HFFc6 (cell line): Measurements from ENCODE around the gene TSC22D2. TPM values are rescaled to one million over a fixed set of nuclear protein-coding genes. Genes with fewer than 3 reads are reported as not detected.

Source experiments
- DNase-seq: peaks from one replicate; pipeline ENCODE4 v3.0.0-alpha.2; 2018
- H3K27ac Mint-ChIP-seq: 2 replicates; pipeline ENCODE4 v1.8.0; 2020; ENCODE audit warnings: mild to moderate bottlenecking, mixed read lengths
- H3K27me3 Mint-ChIP-seq: 2 replicates; pipeline ENCODE4 v1.8.0; 2021; ENCODE audit warnings: mild to moderate bottlenecking, moderate library complexity, mixed read lengths; ENCODE audit not compliant: insufficient read depth
- H3K36me3 Mint-ChIP-seq: 2 replicates; pipeline ENCODE4 v1.8.0; 2021; ENCODE audit warnings: low read depth, mixed read lengths
- H3K4me1 Mint-ChIP-seq: 2 replicates; pipeline ENCODE4 v1.8.0; 2020; ENCODE audit warnings: low read depth, mixed read lengths
- H3K4me3 Mint-ChIP-seq: 2 replicates; pipeline ENCODE4 v1.8.0; 2020; ENCODE audit warnings: mild to moderate bottlenecking, moderate library complexity, mixed read lengths
- H3K9me3 Mint-ChIP-seq: 2 replicates; pipeline ENCODE4 v1.8.0; 2020; ENCODE audit warnings: mild to moderate bottlenecking, mixed read lengths
- long read RNA-seq: library from polyadenylated mRNA; unstranded; transcript quantifications from one replicate; pipeline ENCODE4 v2.0.0, GENCODE V29; 2019
- total RNA-seq, 6 experiments: library from RNA; stranded (reverse); fragmentation: NEBNext Ultra II Directional; extraction: Animal tissue kit (Norgen Biotek cat#: 25700); gene quantifications; 2 replicates in 1 of 6; 3 replicates in 5 of 6; pipeline ENCODE4 v1.2.3, GENCODE V29; 2021
- TF ChIP-seq, protein P1 (sequence below): fragments of 200-600 bp; sonication (generic); IDR thresholded peaks from 2 replicates; pipeline ENCODE4 v1.5.0; 2021; ENCODE audit warnings: antibody characterized with exemption, mild to moderate bottlenecking

TSC22D2 gene
- 10 to 100 TPM; 56.8 to 81.2 (median 63.0) TPM for total RNA-seq
- long read RNA-seq, full-length matches to known transcripts = 20 of 40 reads
- long read RNA-seq, partial matches to known transcripts = 14 of 40 reads
- long read RNA-seq, other reads (novel, unspliced or antisense) = 6 of 40 reads

DNA sequence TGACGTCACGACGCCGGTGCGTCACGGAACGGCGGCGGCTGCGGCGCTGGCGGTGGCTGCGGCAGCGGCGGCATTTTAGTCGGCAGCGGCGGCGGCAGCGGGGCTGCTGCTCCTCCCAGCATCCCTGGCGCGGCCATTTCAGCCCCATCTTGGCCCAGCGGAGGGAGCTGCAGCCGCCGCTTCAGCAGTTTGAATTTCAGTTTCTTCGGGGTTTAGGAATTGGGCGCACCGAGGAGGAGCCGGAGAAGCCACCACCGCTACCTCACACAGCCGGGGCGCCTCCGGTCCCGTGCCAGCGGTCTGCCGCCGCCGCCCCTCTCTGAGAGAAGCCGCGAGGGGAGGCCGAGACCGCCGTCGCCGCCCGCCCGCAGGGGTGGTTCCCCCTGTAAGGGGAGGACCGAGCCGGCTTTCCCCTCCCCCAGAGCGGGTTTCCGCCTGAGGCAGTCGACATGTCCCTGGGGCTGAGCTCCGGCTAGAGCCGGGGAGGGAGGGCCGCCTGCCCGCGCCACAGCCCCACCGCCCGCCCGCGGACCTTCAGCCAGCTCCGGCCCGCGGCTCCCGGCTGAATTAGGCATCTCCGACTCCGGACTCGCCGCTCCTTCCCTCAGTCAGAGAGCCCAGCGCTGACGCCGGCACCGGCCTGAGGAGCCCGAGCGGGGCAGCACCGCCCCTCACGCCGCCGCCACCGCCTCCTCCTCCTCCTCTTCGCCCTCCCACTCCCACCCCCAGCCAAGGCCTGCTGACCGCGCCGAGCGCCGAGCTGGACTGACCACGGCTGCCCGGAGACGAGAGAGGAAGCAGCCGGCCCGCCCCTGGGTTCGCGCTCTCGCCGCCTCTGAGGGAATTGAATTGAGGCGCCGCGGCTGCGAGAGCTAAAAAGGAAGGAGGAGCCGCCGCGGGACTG, at the start of gene TSC22D2:
Gene TSC22D2, plus strand, starts transcription at position 78 of the 904 bp plus-strand sequence. CDS start 1,053 bp downstream, outside the sequence.
- H3K36me3 Mint-ChIP-seq = peaks cover 43% of the 10 kb centered on the region
- TF ChIP-seq, protein P1, sequence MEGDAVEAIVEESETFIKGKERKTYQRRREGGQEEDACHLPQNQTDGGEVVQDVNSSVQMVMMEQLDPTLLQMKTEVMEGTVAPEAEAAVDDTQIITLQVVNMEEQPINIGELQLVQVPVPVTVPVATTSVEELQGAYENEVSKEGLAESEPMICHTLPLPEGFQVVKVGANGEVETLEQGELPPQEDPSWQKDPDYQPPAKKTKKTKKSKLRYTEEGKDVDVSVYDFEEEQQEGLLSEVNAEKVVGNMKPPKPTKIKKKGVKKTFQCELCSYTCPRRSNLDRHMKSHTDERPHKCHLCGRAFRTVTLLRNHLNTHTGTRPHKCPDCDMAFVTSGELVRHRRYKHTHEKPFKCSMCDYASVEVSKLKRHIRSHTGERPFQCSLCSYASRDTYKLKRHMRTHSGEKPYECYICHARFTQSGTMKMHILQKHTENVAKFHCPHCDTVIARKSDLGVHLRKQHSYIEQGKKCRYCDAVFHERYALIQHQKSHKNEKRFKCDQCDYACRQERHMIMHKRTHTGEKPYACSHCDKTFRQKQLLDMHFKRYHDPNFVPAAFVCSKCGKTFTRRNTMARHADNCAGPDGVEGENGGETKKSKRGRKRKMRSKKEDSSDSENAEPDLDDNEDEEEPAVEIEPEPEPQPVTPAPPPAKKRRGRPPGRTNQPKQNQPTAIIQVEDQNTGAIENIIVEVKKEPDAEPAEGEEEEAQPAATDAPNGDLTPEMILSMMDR = peak; percentile 58
- DNase-seq = peak; percentile 92
- peaks cover 3% of the 10 kb centered on the region; the same call in 1 of the 2 replicates for H3K9me3 Mint-ChIP-seq
- H3K27me3 Mint-ChIP-seq = peaks cover 12% of the 10 kb centered on the region
- H3K27ac Mint-ChIP-seq = peak within 1 kb of the TSS; percentile 98
- H3K4me3 Mint-ChIP-seq = peak within 1 kb of the TSS; percentile 93
- peaks cover 22% of the 10 kb centered on the region for H3K4me1 Mint-ChIP-seq

DNA sequence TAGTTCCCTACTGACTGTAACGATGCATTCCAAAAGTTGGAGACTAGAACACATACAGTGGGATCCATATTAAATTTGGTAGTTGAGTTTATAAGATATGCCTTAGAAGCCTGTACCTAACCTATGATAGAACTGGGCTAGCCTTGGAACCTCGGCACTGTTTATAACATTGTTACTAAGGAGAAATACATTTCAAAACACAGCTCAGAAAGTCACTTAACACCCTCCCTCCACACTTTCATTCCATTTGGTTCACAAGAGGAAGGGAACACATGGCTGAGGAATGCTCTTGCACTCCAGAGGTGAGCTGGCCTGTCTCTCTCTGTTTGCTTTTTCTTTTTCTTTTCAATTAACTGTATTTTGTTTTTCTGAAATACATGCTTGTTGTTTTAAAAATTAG, 48.7 kb upstream of the TSC22D2 start:
- Mint-ChIP-seq H3K9me3 (no peaks in the 10 kb centered on the region), H3K4me3 (no peak overlapping the region), H3K27ac (no peak overlapping the region), H3K27me3 (no peaks in the 10 kb centered on the region), H3K4me1 (peaks cover 21% of the 10 kb centered on the region), H3K36me3 (no peaks in the 10 kb centered on the region)
- no peak for DNase-seq
- TF ChIP-seq, protein P1 = no peak

DNA sequence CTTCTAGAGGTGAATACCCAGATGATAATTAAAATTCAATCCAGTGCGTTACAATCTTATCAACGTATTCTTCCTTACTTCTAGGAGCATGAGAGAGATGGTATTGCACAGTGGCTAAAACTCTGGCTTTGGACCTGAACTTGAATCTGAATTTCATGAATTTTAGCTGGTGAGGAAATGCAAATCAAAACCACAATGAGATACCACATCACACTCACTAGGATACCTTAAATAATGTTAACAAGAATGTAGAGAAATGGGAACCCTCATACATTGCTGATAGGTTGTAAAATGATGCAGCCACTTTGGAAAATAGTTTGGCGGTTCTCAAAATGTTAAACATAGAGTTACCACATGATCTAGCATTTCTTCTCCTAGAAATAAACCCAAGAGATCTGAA, 47.1 kb upstream of the TSC22D2 start:
- H3K36me3 Mint-ChIP-seq = no peaks in the 10 kb centered on the region
- TF ChIP-seq, protein P1 = no peak
- H3K27ac Mint-ChIP-seq = no peak overlapping the region
- no peak overlapping the region for H3K4me3 Mint-ChIP-seq
- no peak for DNase-seq
- no peaks in the 10 kb centered on the region for H3K9me3 Mint-ChIP-seq
- H3K4me1 Mint-ChIP-seq = peaks cover 28% of the 10 kb centered on the region
- H3K27me3 Mint-ChIP-seq = no peaks in the 10 kb centered on the region

DNA sequence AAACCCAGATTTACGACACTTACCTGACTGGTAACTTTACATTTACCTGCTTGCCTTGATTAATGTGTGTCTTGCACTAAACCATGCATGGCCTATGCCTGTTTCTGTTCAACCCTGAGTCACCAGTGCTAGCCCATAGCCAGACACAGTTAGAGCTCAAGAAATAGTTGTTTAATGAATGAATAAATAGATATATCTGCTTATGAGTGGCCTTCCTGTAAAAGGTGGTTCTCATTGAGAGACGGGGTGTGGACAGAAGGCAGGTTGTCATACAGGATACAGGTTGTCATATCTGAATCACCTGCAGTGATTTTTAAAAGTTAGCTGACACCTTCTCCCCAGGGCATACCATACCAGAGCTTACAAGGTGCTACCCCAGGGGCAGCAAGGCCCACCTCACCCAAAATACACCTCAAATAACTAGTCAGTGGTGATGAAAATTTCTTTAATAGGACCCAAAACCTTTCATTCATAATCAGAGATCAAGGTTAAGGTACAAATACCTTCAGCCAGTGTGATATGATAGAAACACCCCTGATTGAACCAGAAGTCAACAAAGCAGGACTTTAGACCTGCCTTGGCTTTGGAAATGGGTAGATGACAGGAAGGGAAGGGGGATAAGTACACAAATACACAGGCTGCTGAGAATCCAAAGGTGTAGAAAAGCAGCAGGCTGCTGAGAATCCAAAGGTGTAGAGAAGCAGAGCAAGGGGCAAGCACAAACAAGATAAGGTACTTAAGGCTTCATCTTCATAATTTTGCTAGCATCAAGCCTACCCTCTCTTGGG, 45.4 kb upstream of the TSC22D2 start:
- TF ChIP-seq, protein P1 = no peak
- Mint-ChIP-seq H3K27me3 (no peaks in the 10 kb centered on the region), H3K27ac (no peak overlapping the region), H3K9me3 (no peaks in the 10 kb centered on the region), H3K4me1 (peaks cover 37% of the 10 kb centered on the region), H3K4me3 (no peak overlapping the region), H3K36me3 (no peaks in the 10 kb centered on the region)
- DNase-seq = no peak

DNA sequence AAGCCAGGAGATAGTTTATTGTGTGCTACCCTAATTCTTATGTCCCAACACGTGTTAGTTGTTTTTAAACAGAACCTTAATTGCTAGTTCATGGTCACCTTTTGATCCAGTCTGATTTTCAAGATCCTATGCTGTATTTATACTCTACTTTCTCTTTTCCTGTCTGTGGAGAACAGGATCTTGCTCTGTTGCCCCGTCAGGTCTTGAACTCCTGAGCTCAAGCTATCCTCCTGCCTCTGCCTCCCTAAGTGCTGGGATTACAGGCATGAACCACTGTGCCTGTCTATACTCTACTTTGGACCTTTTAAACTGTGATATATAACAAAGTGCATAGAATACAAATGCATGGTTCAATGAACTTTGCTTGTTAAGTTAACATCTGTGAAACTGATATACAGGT, 44.7 kb upstream of the TSC22D2 start:
- Mint-ChIP-seq H3K4me3 (no peak overlapping the region), H3K27ac (no peak overlapping the region), H3K27me3 (no peaks in the 10 kb centered on the region), H3K9me3 (no peaks in the 10 kb centered on the region), H3K4me1 (peaks cover 39% of the 10 kb centered on the region), H3K36me3 (no peaks in the 10 kb centered on the region)
- no peak for DNase-seq
- TF ChIP-seq, protein P1 = no peak
